ENCODE data around the gene RNF175. TPM values are rescaled to one million over a fixed set of nuclear protein-coding genes. Genes with fewer than 3 reads are reported as not detected.

RNF175 gene
- total RNA-seq, 1 experiment from 2014 or later = 5.4 TPM

GRCh38 chr4:153729895-153730294 is 29.9 kb downstream of the RNF175 start:
- Mint-ChIP-seq H3K36me3 (no peaks in the 10 kb centered on the region), H3K27me3 (ENCODE audit: low read depth) (no peaks in the 10 kb centered on the region), H3K27ac (no peak overlapping the region), H3K9me3 (peaks cover under 1% of the 10 kb centered on the region; the same call in 1 of the 2 replicates), H3K4me1 (peaks cover 8% of the 10 kb centered on the region), H3K4me3 (no peak overlapping the region)
- ATAC-seq (peak; percentile 34; the same call in 1 of the 2 replicates), DNase-seq (ENCODE audit: low spot score) (no peak)
- CTCF ChIA-PET = interaction anchor here (0.6 to 2.2 kb wide), 2 partner anchors 20 kb away, joined by 3 to 6 read pairs; no protein-coding TSS in a partner anchor
- POLR2A ChIA-PET = no interaction called here
- TF ChIP-seq RELA (CRISPR knock-in tag; IDR thresholded peaks at IDR 0.05; ENCODE audit: borderline replicate concordance) = no peak
- no peak for TF ChIP-seq MXD4 (CRISPR knock-in tag; IDR thresholded peaks at IDR 0.05; ENCODE audit: borderline replicate concordance)
- TF ChIP-seq MAX (CRISPR knock-in tag; IDR thresholded peaks at IDR 0.05) = no peak
- TF ChIP-seq CREB1 (CRISPR knock-in tag; IDR thresholded peaks at IDR 0.05) = no peak
- TF ChIP-seq ZNF281 (CRISPR knock-in tag; IDR thresholded peaks at IDR 0.05) = no peak
- no peak for TF ChIP-seq KAT7 (CRISPR knock-in tag; IDR thresholded peaks at IDR 0.05; ENCODE audit: borderline replicate concordance)
- no peak for TF ChIP-seq JUN (CRISPR knock-in tag; IDR thresholded peaks at IDR 0.05)
- no peak for TF ChIP-seq CDX4 (CRISPR knock-in tag; IDR thresholded peaks at IDR 0.05; ENCODE audit: borderline replicate concordance)

- Mint-ChIP-seq H3K27ac (no peak overlapping the region), H3K4me3 (no peak overlapping the region), H3K9me3 (no peaks in the 10 kb centered on the region), H3K4me1 (peaks cover 8% of the 10 kb centered on the region), H3K27me3 (ENCODE audit: low read depth) (no peaks in the 10 kb centered on the region), H3K36me3 (no peaks in the 10 kb centered on the region)
- DNase-seq (ENCODE audit: low spot score) = no peak
- CTCF ChIA-PET = interaction anchor here (2.2 kb wide), 1 partner anchor 22 kb away, joined by 6 read pairs; no protein-coding TSS in a partner anchor
- TF ChIP-seq RORB (CRISPR knock-in tag; IDR thresholded peaks at IDR 0.05) = no peak
- TF ChIP-seq NFYB (CRISPR knock-in tag; conservative IDR thresholded peaks at IDR 0.05; ENCODE audit: low read depth) = no peak
- no peak for TF ChIP-seq RELA (CRISPR knock-in tag; IDR thresholded peaks at IDR 0.05; ENCODE audit: borderline replicate concordance)
- POLR2A ChIA-PET = no interaction called here
- ATAC-seq = no peak
Measured at GRCh38 chr4:153728660-153729059, 31.2 kb downstream of the RNF175 start.

- H3K4me3 Mint-ChIP-seq = no peak overlapping the region
- ChIA-PET CTCF (interaction anchor here (2.2 kb wide), 1 partner anchor 22 kb away, joined by 6 read pairs; no protein-coding TSS in a partner anchor), POLR2A (interaction anchor here (0.7 kb wide), 1 partner anchor 262 kb away, joined by 3 read pairs; the partner anchor contains the start of gene TMEM131L)
- TF ChIP-seq ZNF396 (CRISPR knock-in tag; IDR thresholded peaks at IDR 0.05; ENCODE audit: borderline replicate concordance) (no peak), EMX1 (CRISPR knock-in tag; IDR thresholded peaks at IDR 0.05) (no peak)
- H3K4me1 Mint-ChIP-seq = peaks cover 8% of the 10 kb centered on the region
- no peaks in the 10 kb centered on the region for H3K27me3 Mint-ChIP-seq (ENCODE audit: low read depth)
- H3K9me3 Mint-ChIP-seq = no peaks in the 10 kb centered on the region
- H3K27ac Mint-ChIP-seq = no peak overlapping the region
- ATAC-seq (no peak), DNase-seq (ENCODE audit: low spot score) (no peak)
- H3K36me3 Mint-ChIP-seq = no peaks in the 10 kb centered on the region
Measured at GRCh38 chr4:153728151-153728550, 31.7 kb downstream of the RNF175 start.

- DNase-seq (ENCODE audit: low spot score) (no peak), ATAC-seq (no peak)
- H3K9me3 Mint-ChIP-seq = no peaks in the 10 kb centered on the region
- ChIA-PET CTCF (no interaction called here), POLR2A (no interaction called here)
- H3K27me3 Mint-ChIP-seq (ENCODE audit: low read depth) = no peaks in the 10 kb centered on the region
- H3K4me3 Mint-ChIP-seq = no peak overlapping the region
- no peak overlapping the region for H3K27ac Mint-ChIP-seq
- no peaks in the 10 kb centered on the region for H3K36me3 Mint-ChIP-seq
- no peaks in the 10 kb centered on the region for H3K4me1 Mint-ChIP-seq
- TF ChIP-seq ZNF281 (CRISPR knock-in tag; IDR thresholded peaks at IDR 0.05) (no peak), ESRRA (CRISPR knock-in tag; IDR thresholded peaks at IDR 0.05; ENCODE audit: borderline replicate concordance) (no peak), GABPB1 (CRISPR knock-in tag; IDR thresholded peaks at IDR 0.05) (no peak), RELA (CRISPR knock-in tag; IDR thresholded peaks at IDR 0.05; ENCODE audit: borderline replicate concordance) (no peak), MLX (CRISPR knock-in tag; IDR thresholded peaks at IDR 0.05) (no peak), ETV6 (CRISPR knock-in tag; IDR thresholded peaks at IDR 0.05) (no peak)
Measured at GRCh38 chr4:153725831-153726154, 34.0 kb downstream of the RNF175 start.
